Measurements from ENCODE around the gene SAP30BP.

DNA sequence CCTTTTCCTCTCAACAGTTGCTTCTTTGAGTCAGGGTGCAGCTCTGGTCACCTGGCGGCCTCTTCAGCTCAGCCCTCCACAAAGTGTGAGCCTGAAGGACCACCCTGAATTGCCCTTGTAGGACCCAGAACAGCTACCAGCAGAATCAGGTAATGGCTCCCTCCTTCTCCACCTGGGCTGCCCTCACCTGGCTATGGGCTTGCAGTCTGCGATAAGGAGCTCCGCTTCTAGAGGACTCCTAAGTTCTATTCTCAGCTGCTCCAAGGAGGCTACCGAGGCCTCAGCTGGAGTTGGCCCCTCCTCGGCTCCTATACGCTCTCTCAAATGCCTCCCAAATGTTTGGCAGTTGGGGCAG lies 20.5 kb upstream of the SAP30BP start:
- TF ChIP-seq POLR2A (IDR thresholded peaks at IDR 0.05; ENCODE audit: extremely low read depth, insufficient read length) (no peak), MYC (IDR thresholded peaks at IDR 0.05; ENCODE audit: low read depth, low read length) (no peak)
- TF ChIP-seq, protein P1, sequence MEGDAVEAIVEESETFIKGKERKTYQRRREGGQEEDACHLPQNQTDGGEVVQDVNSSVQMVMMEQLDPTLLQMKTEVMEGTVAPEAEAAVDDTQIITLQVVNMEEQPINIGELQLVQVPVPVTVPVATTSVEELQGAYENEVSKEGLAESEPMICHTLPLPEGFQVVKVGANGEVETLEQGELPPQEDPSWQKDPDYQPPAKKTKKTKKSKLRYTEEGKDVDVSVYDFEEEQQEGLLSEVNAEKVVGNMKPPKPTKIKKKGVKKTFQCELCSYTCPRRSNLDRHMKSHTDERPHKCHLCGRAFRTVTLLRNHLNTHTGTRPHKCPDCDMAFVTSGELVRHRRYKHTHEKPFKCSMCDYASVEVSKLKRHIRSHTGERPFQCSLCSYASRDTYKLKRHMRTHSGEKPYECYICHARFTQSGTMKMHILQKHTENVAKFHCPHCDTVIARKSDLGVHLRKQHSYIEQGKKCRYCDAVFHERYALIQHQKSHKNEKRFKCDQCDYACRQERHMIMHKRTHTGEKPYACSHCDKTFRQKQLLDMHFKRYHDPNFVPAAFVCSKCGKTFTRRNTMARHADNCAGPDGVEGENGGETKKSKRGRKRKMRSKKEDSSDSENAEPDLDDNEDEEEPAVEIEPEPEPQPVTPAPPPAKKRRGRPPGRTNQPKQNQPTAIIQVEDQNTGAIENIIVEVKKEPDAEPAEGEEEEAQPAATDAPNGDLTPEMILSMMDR (IDR thresholded peaks at IDR 0.05; ENCODE audit: low read depth, low read length): no peak
- TF ChIP-seq, protein P2, sequence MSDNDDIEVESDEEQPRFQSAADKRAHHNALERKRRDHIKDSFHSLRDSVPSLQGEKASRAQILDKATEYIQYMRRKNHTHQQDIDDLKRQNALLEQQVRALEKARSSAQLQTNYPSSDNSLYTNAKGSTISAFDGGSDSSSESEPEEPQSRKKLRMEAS (IDR thresholded peaks at IDR 0.05; ENCODE audit: low read depth, low read length): no peak

All from NB4 (cell line).